Memory B cell (primary cell): Measurements from ENCODE around the gene AQP6.

Source experiments
- ATAC-seq: fragments of 150-1000 bp; cut with Tn5 transposase; 2 replicates; pipeline ENCODE4 v1.10.0; 2021; ENCODE audit warnings: low read depth, mild to moderate bottlenecking, moderate library complexity
- DNase-seq, 2 donors: peaks; one replicate each; pipeline ENCODE4 v3.0.0; 2022; ENCODE audit warnings: low spot score in 2 of 2
- H3K27ac Mint-ChIP-seq: one replicate; pipeline ENCODE4 v1.8.0; 2022; ENCODE audit warnings: mild to moderate bottlenecking, moderate library complexity, mixed read lengths
- H3K27me3 Mint-ChIP-seq: one replicate; pipeline ENCODE4 v1.8.0; 2022; ENCODE audit warnings: mixed read lengths
- H3K36me3 Mint-ChIP-seq: one replicate; pipeline ENCODE4 v1.8.0; 2022; ENCODE audit warnings: mild to moderate bottlenecking, mixed read lengths
- H3K4me1 Mint-ChIP-seq: one replicate; pipeline ENCODE4 v1.8.0; 2022; ENCODE audit warnings: mixed read lengths
- H3K4me3 Mint-ChIP-seq: one replicate; pipeline ENCODE4 v1.8.0; 2022; ENCODE audit warnings: mild to moderate bottlenecking, moderate library complexity, mixed read lengths
- H3K9me3 Mint-ChIP-seq: one replicate; pipeline ENCODE4 v1.8.0; 2022; ENCODE audit warnings: mixed read lengths

The AQP6 gene, protein sequence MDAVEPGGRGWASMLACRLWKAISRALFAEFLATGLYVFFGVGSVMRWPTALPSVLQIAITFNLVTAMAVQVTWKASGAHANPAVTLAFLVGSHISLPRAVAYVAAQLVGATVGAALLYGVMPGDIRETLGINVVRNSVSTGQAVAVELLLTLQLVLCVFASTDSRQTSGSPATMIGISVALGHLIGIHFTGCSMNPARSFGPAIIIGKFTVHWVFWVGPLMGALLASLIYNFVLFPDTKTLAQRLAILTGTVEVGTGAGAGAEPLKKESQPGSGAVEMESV

DNA sequence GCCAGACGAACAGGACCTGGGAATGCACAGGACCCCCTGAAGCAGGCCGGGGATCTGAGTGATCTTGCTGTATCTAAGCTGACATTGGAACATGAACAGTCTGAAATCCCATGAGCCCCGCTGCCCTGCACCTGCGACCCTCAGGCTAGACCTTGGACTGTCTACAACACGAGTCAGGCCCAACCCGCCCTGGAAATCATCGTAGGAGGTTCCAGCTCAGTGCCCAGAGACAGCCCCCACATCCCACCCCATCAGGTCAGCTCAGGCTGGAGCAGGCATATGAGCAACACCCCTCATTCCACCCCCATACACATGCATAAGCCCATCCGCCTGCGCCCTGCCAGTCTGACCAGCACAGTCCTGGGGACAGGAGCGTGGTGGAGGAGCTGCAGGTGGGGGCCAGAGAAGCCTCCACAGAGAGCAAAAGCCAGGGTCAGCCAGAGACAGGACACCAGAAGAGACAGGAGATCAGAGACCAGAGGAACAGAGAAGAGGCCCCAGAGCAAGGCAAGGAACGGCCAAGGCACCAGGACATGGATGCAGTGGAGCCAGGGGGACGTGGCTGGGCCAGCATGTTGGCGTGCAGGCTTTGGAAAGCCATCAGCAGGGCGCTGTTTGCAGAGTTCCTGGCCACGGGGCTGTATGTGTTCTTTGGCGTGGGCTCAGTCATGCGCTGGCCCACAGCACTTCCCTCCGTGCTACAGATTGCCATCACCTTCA, at the start of gene AQP6:
TSS of gene AQP6 (plus strand) at position 307 of the 720 bp plus-strand sequence. CDS start at position 534, 227 bp downstream.
- Mint-ChIP-seq H3K27me3 (peaks cover 2% of the 10 kb centered on the region), H3K9me3 (no peaks in the 10 kb centered on the region), H3K27ac (no peak within 1 kb of the TSS), H3K36me3 (no peaks in the 10 kb centered on the region), H3K4me1 (no peaks in the 10 kb centered on the region), H3K4me3 (no peak within 1 kb of the TSS)
- ATAC-seq (no peak), DNase-seq (no peak)

DNA sequence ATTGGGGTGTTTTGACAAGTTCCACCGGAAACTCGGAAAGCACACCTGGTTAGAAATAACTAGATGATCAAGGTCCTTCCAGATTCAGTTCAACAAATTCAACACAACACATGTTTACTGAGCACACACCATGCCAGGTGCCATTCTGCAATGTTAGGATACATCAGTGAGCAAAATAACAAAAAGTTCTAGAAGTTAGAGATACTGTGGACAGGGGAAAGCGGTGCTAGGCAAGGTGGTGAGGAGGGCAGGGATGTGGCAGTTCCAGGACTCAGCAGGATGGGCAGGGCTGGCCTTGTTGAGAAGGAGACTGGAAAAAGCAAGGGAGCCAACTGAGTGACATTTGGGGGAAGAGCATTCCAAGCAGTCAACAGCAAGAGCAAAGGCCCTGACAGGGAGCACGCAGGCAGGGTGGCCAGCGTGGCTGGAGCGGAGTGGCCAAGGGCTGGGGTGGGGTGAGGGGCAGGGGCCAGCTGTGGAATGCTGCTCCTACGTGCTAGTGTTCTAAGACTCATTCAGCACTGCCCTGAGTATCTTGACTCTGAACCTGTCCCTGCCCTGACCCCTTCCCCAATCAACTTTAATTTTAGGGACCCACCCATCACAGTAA, 49.6 kb upstream of the AQP6 start:
- H3K9me3 Mint-ChIP-seq: no peaks in the 10 kb centered on the region
- H3K27ac Mint-ChIP-seq: no peak overlapping the region
- no peaks in the 10 kb centered on the region for H3K4me1 Mint-ChIP-seq
- H3K36me3 Mint-ChIP-seq: no peaks in the 10 kb centered on the region
- DNase-seq (no peak), ATAC-seq (no peak)
- no peak overlapping the region for H3K4me3 Mint-ChIP-seq
- H3K27me3 Mint-ChIP-seq: no peaks in the 10 kb centered on the region

DNA sequence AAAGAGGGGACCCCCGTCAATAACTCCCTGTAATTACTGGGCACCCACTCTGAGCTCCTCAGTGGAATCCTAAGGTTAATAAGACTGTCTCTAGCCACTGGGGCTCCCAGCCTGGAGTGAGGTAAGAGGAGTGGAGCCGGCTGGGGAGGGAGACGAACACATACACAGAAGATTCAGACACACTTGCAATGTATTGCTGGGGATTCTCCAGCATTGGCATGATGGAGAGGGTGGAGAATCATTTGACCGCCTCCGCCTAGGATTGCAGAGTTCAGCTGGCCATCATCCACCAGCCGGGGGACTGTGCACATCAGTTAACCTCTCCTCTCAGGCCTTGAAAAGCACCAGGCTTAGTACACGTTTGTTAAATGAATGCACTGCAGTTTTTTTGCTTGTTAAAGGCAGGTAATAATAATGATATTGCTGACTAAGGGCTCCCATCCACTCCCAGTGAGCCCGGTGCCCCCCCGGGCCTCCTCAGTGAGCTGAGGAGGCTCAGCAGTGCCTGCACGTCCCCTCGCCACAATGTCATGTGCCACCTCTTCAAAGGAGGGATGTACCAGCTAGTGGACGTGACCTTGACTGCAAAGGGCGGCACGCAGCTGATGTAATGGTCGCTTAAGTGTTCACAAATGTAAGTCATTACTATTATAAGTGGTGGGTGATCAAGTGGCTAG, 48.7 kb upstream of the AQP6 start:
- no peaks in the 10 kb centered on the region for H3K27me3 Mint-ChIP-seq
- no peak overlapping the region for H3K4me3 Mint-ChIP-seq
- no peak for DNase-seq
- no peak overlapping the region for H3K27ac Mint-ChIP-seq
- ATAC-seq: no peak
- H3K9me3 Mint-ChIP-seq: no peaks in the 10 kb centered on the region
- no peaks in the 10 kb centered on the region for H3K4me1 Mint-ChIP-seq
- H3K36me3 Mint-ChIP-seq: no peaks in the 10 kb centered on the region

DNA sequence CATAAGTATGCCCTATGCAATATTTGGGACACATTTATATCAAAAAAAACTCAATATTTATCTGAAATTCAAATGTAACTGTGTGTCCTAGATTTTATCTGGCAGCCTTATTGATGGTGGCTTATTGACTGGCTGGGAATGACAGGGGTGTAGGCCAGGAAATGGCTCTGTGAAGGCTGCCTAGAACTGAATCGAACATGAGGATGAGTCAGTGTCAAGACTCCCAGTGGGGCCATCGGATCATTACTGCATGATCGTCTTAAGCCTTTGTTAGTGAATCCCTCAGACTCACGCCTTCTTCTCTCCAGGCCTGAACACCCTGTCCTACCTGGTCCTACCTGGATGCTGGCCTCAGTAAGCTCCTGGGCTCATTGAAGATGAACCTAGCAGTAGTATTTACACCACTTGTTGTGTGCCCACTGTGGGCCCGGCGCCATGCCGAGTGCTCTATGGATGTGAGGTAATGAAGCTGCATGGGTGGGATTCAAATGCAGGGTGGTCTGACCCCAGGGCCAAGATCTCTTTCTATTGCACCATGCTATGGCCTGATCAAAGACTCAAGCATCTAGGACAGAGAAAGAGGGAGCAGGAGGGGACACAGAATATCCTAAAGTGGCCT, 48.0 kb upstream of the AQP6 start:
- no peaks in the 10 kb centered on the region for H3K9me3 Mint-ChIP-seq
- no peaks in the 10 kb centered on the region for H3K4me1 Mint-ChIP-seq
- no peak overlapping the region for H3K27ac Mint-ChIP-seq
- ATAC-seq (no peak), DNase-seq (no peak)
- H3K4me3 Mint-ChIP-seq: no peak overlapping the region
- no peaks in the 10 kb centered on the region for H3K36me3 Mint-ChIP-seq
- H3K27me3 Mint-ChIP-seq: peaks cover 3% of the 10 kb centered on the region

DNA sequence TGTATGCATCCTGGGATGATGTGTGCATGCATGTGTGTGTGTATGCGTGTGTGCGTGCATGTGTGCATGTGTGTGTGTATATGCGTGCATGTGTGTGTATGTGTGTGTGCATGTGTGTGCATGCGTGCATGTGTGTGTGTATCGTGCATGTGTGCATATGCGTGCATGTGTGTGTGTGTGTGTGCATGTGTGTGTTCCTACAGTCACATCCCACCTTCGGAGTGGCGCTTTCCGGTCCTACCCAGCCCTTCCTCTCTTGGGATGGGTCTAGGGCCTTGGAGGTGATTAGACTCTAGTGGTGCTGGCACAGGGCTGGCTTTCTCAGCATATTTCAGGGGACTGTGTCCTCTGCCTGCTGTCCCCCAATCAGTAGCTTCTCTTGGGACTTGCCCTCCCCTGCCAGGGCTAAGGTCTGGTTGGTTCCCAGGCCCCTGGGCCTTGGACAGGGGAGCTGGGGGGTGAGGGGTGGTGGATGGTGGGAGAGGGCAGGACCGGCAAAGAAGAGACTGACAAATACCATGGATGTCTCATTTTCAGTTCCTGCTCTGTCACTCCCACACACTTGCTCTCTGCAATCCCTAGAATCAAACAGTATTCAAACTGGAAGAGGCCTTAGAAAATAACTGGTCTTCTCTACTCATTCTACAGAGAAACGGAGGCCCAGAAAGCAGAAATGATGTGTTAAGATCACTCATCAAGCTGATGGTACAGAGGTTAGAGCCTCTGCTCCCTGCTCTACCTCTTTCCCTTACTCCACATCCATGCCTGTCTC, 47.1 kb upstream of the AQP6 start:
- Mint-ChIP-seq H3K4me1 (no peaks in the 10 kb centered on the region), H3K9me3 (no peaks in the 10 kb centered on the region), H3K36me3 (no peaks in the 10 kb centered on the region), H3K27ac (no peak overlapping the region), H3K27me3 (peaks cover 5% of the 10 kb centered on the region), H3K4me3 (no peak overlapping the region)
- no peak for DNase-seq
- no peak for ATAC-seq

DNA sequence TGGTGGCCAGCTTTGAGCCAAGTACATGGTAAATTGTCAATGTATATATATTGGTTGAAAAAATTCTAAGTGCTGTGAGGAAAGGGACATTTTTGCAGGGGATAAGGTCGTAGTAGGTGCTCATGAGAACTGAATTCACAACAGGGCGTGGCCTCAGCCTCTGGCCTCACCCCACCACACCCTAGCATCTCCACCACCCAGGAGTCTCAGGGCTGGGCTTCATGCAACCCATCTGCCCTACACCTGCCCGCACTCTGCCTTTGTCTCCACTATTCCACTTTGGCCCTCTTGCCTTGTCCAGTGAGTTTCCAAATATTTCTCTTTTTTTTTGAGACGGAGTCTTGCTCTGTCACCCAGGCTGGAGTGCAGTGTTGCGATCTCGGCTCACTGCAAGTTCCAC, 44.3 kb upstream of the AQP6 start:
- Mint-ChIP-seq H3K27ac (no peak overlapping the region), H3K27me3 (peaks cover 5% of the 10 kb centered on the region), H3K36me3 (no peaks in the 10 kb centered on the region), H3K9me3 (no peaks in the 10 kb centered on the region), H3K4me3 (no peak overlapping the region), H3K4me1 (no peaks in the 10 kb centered on the region)
- ATAC-seq (no peak), DNase-seq (no peak)

DNA sequence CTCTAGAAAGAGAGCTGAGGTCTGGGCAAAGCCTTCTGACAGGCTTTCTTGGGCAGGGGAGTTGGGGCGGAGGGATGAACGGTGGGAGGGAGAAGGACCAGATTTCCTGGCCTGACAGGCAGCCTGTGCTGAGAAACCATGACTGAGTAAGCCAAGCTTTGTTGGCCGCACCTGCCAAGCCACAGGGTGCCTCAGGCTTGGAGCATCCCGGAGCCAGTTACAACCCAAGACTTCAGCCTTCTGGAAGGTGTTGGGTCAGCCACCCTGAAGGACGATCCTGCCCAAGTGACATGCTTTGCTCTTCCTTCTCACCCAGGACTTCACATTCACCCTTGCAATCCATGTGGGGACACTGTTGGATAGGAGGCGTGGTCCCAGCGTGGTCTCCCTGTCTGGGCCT, 43.2 kb upstream of the AQP6 start:
- no peak for DNase-seq
- Mint-ChIP-seq H3K4me1 (no peaks in the 10 kb centered on the region), H3K36me3 (no peaks in the 10 kb centered on the region), H3K27me3 (peaks cover 6% of the 10 kb centered on the region), H3K4me3 (no peak overlapping the region), H3K9me3 (no peaks in the 10 kb centered on the region), H3K27ac (no peak overlapping the region)
- ATAC-seq: no peak

DNA sequence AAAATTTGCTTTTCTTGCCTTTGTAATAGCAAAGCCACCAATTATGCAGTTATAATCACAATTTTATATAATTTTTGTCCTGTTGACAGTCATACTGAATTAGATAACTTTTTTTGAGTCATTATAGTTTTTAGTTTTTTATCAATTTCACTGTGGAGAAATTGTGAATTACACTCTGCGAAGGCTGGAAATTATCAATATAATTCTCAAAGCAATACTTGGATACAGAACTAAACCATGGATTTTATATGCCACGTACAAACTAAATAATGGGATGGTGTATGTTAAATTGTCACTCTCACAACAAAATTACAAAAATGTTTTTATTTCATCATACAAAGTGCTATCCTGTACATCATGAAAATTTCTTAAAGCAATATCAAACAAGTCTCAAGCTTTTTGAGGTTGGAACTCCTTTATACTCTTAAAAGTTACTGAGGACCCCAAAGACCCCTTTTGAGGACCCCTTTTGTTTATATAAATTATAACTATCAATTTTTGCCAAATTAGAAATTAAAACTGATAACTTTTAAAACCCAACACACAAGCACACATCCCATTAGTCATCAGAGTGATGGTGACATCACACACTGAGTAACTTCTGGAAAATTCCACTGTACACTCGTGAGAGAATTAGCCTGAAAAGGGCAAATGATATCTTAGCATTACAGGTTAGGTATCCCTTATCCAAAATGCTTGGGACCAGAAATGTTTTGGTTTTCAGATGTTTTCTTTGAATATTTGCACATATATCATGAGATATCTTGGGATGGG, 42.0 kb upstream of the AQP6 start:
- H3K9me3 Mint-ChIP-seq: no peaks in the 10 kb centered on the region
- no peak overlapping the region for H3K4me3 Mint-ChIP-seq
- no peak for DNase-seq
- no peaks in the 10 kb centered on the region for H3K36me3 Mint-ChIP-seq
- ATAC-seq: no peak
- no peak overlapping the region for H3K27ac Mint-ChIP-seq
- peaks cover 7% of the 10 kb centered on the region for H3K27me3 Mint-ChIP-seq
- H3K4me1 Mint-ChIP-seq: no peaks in the 10 kb centered on the region

DNA sequence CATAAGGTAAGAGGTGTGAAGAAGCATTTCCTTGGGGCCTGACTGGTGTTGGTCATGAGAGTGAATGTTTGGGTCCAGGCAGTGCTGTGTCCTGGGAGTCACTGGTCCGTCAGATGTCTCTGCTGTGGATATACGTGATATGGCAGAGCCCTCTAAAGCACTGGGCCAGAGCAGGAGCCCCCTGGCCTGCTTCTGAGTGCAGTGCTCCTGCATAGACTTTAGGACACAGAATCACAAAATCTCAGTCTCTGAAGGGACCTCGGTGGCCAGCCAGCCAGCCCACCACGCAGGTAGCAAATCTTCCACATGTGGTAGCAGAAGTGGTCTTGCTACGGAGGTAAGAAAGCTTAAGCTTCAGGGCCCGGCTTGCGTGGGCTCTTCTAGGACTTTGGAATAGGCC, 40.7 kb upstream of the AQP6 start:
- no peaks in the 10 kb centered on the region for H3K36me3 Mint-ChIP-seq
- H3K27ac Mint-ChIP-seq: no peak overlapping the region
- DNase-seq: no peak
- no peak for ATAC-seq
- H3K4me1 Mint-ChIP-seq: no peaks in the 10 kb centered on the region
- H3K27me3 Mint-ChIP-seq: peaks cover 7% of the 10 kb centered on the region
- no peak overlapping the region for H3K4me3 Mint-ChIP-seq
- H3K9me3 Mint-ChIP-seq: no peaks in the 10 kb centered on the region

DNA sequence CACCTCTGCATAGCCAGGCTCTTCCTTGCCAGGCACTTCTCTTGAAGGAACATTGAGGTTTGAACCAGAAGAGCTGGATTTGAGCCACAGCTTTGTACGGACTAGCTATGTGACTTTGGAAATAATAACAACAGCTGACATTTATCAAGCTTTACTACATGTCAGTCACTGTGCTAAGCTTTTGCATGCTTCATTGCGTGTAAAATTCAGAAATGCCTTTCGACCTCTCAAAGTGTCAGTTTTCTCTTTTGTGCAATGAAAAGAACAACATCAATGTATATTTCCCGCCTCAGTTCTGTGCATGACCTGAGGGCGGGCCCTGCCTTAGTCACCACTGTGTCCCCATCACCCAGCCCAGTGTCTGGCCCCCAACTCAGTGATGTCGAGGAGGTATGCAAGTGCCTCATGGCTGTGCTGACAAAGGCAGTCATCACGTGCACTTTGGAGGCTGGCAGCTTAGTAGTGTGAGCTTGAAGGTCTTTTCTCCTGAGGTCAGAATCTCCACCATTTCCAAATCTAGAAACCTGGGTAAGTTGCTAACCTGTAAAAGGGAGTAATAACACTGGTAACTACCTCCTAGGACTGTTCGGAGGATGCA, 40.1 kb upstream of the AQP6 start:
- ATAC-seq (no peak), DNase-seq (no peak)
- no peaks in the 10 kb centered on the region for H3K4me1 Mint-ChIP-seq
- no peaks in the 10 kb centered on the region for H3K9me3 Mint-ChIP-seq
- no peak overlapping the region for H3K4me3 Mint-ChIP-seq
- H3K27ac Mint-ChIP-seq: no peak overlapping the region
- no peaks in the 10 kb centered on the region for H3K36me3 Mint-ChIP-seq
- peaks cover 7% of the 10 kb centered on the region for H3K27me3 Mint-ChIP-seq

DNA sequence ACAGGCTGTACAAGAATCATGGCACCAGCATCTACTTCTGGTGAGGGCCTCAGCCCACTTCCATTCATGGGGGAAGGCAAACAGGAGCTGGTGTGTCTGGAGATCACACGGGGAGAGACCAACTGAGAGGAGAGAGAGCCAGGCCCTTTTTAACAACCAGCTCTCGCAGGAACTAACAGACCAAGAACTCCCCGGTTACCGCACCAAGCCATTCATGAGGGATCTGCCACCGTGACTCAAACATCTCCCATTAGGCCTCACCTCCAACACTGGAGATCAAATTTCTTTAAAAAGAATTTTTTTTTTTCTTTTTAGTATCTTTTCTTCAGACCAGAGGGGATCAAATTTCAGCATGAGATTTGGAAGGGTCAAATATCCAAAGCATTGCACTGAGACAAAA, 39.0 kb upstream of the AQP6 start:
- H3K9me3 Mint-ChIP-seq: no peaks in the 10 kb centered on the region
- H3K27me3 Mint-ChIP-seq: peaks cover 9% of the 10 kb centered on the region
- no peak overlapping the region for H3K27ac Mint-ChIP-seq
- H3K4me1 Mint-ChIP-seq: no peaks in the 10 kb centered on the region
- no peak for ATAC-seq
- no peak for DNase-seq
- no peaks in the 10 kb centered on the region for H3K36me3 Mint-ChIP-seq
- H3K4me3 Mint-ChIP-seq: no peak overlapping the region

DNA sequence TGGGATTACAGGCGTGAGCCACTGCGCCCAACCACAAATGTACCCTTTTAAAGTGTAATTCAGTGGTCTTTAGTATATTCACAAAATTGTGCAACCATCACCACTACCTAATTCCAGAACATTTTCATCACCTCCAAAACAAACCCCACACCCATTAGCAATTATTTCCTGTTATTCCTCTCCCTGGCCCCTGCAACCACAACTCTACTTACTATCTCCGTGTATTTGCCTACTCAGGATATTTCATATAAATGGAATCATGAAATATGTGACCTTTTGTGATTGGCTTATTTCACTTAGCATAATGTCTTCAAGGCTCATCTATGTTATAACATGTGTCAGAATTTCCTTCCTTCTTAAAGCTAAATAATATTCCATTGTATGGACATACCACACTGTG, 38.2 kb upstream of the AQP6 start:
- H3K27ac Mint-ChIP-seq: no peak overlapping the region
- H3K27me3 Mint-ChIP-seq: peaks cover 6% of the 10 kb centered on the region
- no peaks in the 10 kb centered on the region for H3K9me3 Mint-ChIP-seq
- H3K36me3 Mint-ChIP-seq: no peaks in the 10 kb centered on the region
- ATAC-seq: no peak
- DNase-seq: no peak
- no peaks in the 10 kb centered on the region for H3K4me1 Mint-ChIP-seq
- H3K4me3 Mint-ChIP-seq: no peak overlapping the region
